NCI-H2107 treated with DMSO at 0.1 percent for 48 hours (cell line): ENCODE measurements around the gene RANBP1.

ENCODE experiments used
- DNase-seq: peaks from one replicate; lab custom pipeline; 2025; ENCODE audit not compliant: unreplicated experiment; lab: John Stamatoyannopoulos, UW

The RANBP1 gene

GRCh38 chr22:20088263-20088648 is 27.6 kb upstream of the RANBP1 start:
- no peak for DNase-seq

DNA sequence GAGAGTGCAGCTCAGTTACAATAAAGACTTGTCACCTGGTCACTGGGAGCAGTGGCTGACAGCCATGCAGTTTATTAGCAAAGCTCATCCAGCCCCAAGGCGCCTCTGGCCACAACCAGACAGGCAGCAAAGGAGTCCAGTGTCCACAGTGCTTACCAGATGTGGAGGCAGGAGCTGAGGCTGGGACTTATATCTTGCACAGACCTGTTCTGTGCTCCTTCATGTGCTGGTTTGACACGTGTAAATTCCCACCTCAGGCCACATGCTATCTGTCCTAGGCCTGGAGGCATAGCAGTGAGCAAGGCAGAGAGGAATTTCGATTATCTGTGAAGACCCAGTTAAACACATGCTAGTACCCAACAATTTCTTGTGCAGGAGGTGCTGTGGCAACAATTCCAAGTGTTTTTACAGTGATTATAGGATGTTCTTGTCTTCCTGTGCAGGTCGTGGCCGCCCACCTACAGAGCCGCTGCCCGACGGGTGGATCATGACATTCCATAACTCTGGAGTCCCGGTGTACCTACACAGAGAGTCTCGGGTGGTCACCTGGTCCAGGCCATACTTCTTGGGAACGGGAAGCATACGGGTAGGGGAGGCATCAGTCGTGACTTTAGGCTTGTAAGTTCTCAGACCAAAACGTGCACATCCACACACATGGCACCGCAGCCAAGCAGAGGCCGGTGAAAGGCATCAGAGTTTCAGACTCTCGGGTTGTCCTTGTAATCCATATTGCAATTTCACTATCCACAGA is 26.5 kb upstream of the RANBP1 start:
- DNase-seq, result no peak

DNA sequence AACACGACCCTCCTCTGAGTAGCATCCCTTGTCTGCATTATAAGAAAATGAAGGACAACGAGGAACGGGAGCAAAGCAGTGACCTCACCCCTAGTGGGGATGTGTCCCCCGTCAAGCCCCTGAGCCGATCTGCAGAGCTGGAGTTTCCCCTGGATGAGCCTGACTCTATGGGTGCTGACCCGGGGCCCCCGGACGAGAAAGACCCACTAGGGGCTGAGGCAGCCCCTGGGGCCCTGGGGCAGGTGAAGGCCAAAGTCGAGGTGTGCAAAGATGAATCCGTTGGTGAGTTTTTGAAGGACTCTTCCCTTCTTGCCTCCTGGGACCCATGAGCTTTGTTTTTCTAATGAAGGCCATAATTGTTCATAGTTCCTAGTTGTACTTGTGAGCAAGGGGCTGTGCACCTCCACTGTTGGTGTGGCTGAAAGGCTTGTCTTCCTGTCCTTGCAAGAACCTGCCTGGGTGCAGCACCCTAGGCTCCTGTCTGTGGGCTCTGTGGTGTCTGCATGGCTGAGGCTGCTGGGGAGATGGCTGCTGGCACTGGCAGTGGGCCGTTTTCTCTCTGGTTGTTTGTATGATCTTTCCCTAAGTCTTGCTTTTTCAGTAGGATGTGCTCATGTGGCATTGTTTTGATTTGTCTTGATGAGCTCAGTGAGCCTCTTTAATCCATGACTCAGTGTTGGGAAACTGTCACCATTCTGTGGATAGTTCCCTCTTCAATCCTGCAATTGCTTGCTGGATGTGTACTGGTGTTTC is 25.8 kb upstream of the RANBP1 start:
- no peak for DNase-seq

DNA sequence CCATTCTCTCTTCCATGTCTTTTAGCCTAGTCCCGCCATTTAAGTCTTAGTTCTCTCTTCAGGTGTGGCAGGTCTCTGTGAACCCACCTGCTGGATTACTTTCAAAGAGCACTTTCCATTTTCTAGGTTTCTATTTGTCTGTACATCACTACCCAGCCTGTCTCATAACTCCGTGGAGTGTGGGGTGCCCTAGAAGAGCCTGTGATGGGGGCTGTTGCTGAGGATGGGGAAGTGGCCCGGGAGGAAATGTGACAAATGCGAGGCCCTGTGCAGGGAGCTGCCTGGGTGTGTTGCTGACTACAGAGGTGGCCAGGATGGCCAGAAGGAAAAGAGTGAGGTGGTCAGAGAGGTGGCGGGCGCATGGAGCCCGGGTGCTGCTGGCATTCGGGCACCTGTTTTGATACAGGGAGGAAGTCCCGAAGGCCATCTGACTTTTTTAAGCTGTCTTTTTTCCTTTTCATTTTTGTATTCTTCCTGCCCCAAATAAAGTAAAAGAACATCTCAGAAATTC is 25.1 kb upstream of the RANBP1 start:
- DNase-seq, result no peak

GRCh38 chr22:20091690-20092476 is 24.0 kb upstream of the RANBP1 start:
- no peak for DNase-seq

DNA sequence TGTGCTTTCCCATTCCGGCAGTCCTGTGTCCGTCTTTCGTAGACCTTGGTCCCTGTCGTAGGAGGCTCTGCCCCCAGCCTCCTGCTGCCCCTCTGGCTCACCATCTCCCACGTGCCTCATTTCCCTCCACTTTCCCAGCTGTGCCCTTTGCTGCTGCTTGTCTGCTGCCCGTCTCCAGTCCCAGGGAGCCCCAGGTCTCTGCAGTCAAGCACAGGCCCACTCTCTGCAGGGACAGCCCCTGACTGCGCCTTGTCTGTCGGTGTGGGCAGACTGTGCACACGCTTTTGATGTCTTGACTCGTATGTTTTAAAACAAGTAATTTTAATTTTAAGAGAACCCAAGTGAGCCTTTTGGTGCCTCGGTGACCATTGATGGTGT is 23.4 kb upstream of the RANBP1 start:
- no peak for DNase-seq

DNA sequence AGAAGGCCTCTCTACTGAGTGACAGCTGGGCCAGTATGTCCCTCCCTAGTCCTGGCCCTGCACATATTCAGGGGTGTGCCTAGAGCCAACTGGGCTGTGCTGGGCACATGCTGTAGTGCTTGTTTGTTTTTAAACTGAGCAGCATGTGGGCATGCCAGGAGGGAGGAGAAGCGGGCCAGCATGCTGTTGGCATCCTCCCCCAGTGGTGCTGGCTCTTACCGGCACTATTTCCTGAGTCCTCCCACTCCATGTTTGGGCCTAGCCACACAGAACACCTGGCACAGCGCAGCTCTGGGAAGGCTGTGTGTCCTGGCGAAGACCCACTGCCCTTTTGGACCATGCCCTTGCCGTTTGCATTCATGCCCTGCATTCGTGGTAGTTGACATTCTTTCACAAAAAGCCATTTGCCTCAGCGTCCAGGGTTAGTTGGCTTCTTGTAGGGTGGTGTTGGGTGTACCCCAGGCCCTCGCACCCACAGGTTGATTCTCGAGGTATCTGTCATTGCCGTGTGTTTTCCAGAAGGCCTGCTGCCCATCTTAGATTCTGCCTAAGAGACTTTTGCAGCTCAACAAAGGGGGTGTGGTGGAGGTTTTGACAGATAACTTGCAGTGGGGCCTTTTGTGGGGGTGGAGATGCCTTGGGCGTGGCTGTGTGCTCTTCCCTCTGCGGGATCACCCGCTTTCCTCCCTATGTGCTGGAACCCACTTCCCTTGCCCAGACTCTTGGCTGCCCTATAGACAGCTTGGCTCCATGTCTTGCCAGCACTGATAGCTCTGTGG is 22.3 kb upstream of the RANBP1 start:
- no peak for DNase-seq

DNA sequence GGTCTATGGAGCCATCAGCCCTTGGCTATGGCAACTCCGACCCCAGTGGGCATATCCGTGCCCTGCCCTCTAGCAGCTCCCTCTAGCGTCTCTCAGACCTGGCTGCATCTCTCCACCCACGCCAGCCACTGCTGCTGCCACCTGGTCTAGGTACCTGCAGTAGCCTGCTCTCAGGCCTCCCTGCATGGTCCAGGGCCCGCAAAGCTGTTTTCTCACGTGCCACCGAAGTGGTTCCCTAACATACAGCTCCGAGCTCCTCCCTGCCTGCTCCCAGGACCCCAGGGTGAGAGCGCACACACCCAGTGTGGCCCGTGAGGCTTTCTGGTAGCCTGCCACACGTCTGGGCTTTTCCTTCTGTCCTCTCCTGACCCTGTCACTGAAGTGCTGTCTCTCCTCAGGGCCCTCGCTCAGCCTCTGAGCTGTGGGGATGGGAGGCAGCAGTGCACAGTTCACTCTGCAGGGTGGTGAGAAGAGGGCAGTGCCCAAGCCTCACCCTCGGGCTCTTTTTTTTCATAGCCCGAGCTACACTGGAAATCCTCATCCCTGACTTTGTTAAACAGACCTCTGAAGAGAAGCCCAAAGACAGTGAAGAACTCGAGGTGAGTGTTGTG is 21.6 kb upstream of the RANBP1 start:
- DNase-seq, result no peak

DNA sequence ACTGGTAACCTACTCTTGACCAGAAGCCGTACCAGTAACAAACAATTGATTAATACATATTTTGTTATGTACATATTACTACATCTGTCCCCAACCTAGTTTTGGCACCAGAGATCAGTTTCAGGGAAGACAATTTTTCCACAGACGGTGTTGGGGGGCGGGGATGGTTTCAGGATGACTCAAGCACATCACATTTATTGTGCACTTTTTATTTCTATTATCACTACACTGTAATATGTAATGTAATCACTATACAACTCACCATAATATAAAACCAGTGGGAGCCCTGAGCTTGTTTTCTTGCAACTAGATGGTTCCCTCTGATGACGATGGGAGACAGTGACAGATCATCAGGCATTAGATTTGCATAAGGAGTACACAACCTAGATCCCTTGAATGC is 20.4 kb upstream of the RANBP1 start:
- DNase-seq, result no peak

DNA sequence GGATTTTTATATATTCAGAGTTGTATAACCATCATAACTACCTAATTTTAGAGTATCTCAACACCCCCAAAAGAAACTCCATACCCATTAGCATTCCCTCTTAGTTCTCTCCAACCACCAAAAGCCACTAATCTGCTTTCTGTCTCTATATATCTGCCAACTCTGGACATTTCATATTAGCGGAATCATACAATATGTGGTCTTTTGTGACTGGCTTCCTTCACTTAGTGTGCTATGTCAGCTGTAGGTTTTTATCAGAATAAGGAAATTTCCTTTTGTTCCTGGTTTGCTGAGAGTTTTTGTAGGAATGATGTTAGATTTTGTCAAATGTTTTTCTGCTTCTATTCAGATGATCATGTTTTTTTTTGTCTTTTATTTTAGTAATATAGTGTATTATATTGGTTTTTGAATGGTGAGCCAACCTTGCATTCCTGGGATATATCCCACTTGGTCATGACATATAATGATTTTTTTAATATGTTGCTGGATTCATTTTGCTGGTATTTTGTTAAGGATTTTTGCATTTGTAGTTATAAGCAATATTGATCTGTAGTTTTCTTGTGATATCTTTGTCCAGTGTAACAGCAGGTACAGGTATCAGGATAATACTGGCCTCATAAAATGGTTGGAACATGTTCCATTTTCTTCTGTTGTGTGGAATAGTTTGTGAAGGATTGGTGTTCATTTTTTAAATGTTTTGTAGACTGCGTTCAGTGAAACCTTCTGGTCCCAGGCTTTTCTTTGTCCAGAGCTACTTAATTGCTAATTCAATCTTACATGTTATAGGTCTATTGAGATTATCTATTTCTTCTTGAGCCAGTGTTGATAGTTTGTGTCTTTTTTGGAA is 19.1 kb upstream of the RANBP1 start:
- no peak for DNase-seq

DNA sequence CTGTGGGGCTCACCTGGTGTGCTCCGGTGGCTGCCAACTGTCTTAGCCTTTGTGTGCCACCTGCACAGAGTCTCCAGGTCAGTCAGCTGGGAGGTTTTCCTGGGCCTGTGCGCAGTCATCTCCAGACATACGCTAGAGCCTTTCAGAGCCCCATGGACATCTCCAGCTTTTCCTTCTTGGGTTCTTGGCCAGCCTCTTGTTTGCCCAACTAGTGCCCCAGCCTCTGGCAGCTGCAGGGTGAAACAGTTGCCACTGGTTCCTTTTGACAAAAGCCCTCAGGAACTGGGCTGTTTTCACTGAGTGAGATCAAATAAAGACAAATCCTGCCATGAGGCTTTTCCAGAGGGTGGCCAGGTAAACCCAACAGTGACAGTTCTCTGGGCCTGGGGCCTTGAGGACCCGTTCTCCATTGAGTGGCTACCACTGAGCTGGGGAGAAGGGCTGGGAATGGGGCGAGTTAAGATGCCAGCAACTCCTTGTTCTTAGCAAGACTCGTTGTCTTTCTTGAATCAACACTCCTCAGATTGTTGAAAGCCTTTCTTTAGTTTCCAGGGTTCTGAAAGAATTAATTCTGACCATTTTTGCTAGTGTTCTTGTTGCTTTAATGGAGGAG is 16.7 kb upstream of the RANBP1 start:
- no peak for DNase-seq

DNA sequence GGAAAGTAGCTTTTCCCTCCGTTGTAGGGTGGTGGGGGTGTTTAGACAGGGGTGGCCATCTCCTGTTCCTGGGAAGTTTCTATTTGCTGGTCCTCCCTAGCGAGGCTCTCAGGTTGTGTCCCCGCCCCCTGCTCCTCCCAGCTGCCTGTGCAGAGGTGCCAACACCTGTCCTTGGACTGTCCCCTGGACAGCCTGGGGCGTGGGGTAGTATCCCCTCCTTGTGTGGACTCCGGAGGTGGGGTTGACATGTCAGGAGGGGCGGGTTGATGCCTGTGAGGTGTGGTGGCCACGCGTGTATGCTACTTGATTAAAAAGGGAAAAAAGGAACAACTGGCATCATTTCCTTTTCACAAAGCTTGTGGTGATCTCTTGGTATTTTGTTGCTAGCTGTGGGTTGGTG is 14.3 kb upstream of the RANBP1 start:
- DNase-seq, result no peak

- DNase-seq, result no peak
Measured at GRCh38 chr22:20102203-20102780, 13.6 kb upstream of the RANBP1 start.

- no peak for DNase-seq
Measured at GRCh38 chr22:20105456-20106204, 10.3 kb upstream of the RANBP1 start.

DNA sequence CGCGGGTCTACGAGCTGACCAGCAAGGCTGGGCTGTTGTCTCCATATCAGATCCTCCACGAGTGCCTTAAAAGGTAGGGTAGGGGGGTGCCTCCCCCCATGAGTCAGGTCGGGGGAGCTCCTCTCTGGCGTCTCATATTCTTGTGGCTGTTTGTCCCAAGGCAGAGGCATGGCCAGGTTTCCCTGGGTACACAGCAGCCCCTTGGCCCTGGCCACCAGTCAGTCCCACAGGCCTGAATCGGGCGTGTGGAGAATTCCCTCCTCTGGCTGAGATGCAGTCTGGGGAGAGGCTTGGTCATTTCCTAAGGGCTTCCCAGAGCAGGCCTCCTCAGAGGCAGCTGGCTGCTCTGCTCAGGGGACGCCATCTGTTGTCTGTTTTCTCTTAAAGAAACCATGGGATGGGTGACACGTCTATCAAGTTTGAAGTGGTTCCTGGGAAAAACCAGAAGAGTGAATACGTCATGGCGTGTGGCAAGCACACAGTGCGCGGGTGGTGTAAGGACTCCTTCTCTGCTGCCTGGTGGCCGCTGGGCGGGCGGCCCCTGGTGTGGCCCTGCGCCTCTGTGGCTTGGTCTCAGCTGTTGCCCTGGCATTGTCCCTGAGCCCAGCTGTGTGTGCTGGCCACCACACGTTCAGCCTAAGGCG is 9.6 kb upstream of the RANBP1 start:
- DNase-seq, result no peak

- no peak for DNase-seq
Measured at GRCh38 chr22:20106849-20107237, 9.1 kb upstream of the RANBP1 start.

- no peak for DNase-seq
Measured at GRCh38 chr22:20107471-20107901, 8.4 kb upstream of the RANBP1 start.
